Stimulated activated CD4-positive, alpha-beta T cell treated with anti-CD3 and anti-CD28 coated beads, Interleukin-1b, Interleukin-23, amount 100 ng/mL, for 24 hours (primary cell): ENCODE results near the gene CBLC.

Experiments
- DNase-seq, 4 experiments: peaks; one replicate each; pipeline ENCODE4 v3.0.0-alpha.2; 2020; ENCODE audit warnings: low read depth in 4 of 4, low spot score in 1 of 4

Gene CBLC

GRCh38 chr19:44799627-44800346 lies 22.1 kb downstream of the CBLC start:
- no peak for DNase-seq

GRCh38 chr19:44800461-44800860 lies 22.8 kb downstream of the CBLC start:
- peak; percentile 70 to 82 (median 73) for DNase-seq

GRCh38 chr19:44803442-44804428 lies 26.0 kb downstream of the CBLC start:
- no peak for DNase-seq

GRCh38 chr19:44806291-44806690 lies 28.6 kb downstream of the CBLC start:
- no peak for DNase-seq

- no peak for DNase-seq
Measured at GRCh38 chr19:44807162-44807561, 29.5 kb downstream of the CBLC start.

- no peak for DNase-seq
Measured at GRCh38 chr19:44807652-44808462, 30.2 kb downstream of the CBLC start.

GRCh38 chr19:44808463-44809371 lies 31.0 kb downstream of the CBLC start, which contains the start of gene BCAM:
TSS of gene BCAM (plus strand) at chr19:44809103. CDS start at chr19:44809125, 22 bp downstream.
- no peak for DNase-seq

GRCh38 chr19:44809577-44810233 lies 32.0 kb downstream of the CBLC start:
- DNase-seq, result no peak

GRCh38 chr19:44810234-44811121 lies 32.8 kb downstream of the CBLC start:
- no peak for DNase-seq

GRCh38 chr19:44811122-44811419 lies 33.4 kb downstream of the CBLC start:
- DNase-seq, result no peak

GRCh38 chr19:44812142-44812718 lies 34.5 kb downstream of the CBLC start:
- no peak for DNase-seq

- no peak for DNase-seq
Measured at GRCh38 chr19:44813070-44813840, 35.6 kb downstream of the CBLC start.

GRCh38 chr19:44813841-44814470 lies 36.3 kb downstream of the CBLC start:
- DNase-seq, result no peak

GRCh38 chr19:44814517-44814916 lies 36.8 kb downstream of the CBLC start:
- no peak for DNase-seq

- no peak for DNase-seq
Measured at GRCh38 chr19:44816301-44816700, 38.6 kb downstream of the CBLC start.

GRCh38 chr19:44817725-44818465 lies 40.2 kb downstream of the CBLC start:
- DNase-seq, result no peak
